B cell (primary cell): ENCODE results near the gene SH3D19.

ENCODE experiments used
- EZH2 ChIP-seq: IDR thresholded peaks from 2 replicates; pipeline ENCODE4 v1.6.1; 2012; ENCODE audit warnings: borderline replicate concordance, low read depth, mild to moderate bottlenecking, moderate library complexity, low read length; ENCODE audit not compliant: insufficient read depth, poor library complexity, severe bottlenecking
- TF ChIP-seq, protein P1 (sequence below): fragments of 200-600 bp; IDR thresholded peaks from one replicate; pipeline ENCODE4 v1.8.0; 2022; ENCODE audit warnings: antibody characterized with exemption, mild to moderate bottlenecking

DNA sequence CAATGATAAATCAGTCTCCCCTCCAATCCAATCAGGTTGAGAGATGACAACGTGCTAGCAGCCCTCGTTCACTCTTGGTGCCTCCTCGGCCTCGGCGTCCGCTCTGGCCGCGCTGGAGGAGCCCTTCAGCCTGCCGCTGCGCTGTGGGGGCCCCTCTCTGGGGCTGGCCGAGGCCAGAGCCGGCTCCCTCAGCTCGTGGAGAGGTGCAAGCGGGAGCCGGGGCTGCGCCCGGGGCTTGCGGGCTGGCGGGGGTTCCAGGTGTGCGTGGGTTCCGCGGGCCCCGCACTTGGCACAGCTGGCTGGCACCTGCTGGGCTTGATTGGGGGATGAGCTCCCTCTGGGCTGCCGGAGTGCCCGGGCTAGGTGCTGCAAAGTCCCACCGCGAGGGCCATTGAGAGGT is 89.4 kb downstream of the SH3D19 start:
- TF ChIP-seq, protein P1, sequence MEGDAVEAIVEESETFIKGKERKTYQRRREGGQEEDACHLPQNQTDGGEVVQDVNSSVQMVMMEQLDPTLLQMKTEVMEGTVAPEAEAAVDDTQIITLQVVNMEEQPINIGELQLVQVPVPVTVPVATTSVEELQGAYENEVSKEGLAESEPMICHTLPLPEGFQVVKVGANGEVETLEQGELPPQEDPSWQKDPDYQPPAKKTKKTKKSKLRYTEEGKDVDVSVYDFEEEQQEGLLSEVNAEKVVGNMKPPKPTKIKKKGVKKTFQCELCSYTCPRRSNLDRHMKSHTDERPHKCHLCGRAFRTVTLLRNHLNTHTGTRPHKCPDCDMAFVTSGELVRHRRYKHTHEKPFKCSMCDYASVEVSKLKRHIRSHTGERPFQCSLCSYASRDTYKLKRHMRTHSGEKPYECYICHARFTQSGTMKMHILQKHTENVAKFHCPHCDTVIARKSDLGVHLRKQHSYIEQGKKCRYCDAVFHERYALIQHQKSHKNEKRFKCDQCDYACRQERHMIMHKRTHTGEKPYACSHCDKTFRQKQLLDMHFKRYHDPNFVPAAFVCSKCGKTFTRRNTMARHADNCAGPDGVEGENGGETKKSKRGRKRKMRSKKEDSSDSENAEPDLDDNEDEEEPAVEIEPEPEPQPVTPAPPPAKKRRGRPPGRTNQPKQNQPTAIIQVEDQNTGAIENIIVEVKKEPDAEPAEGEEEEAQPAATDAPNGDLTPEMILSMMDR, result no peak
- no peak for TF ChIP-seq EZH2
